SKM-1 (cell line): ENCODE results near the gene PRPS2.
A peak's percentile ranks its signal among the peaks of the same experiment; 100 is the strongest.

Experiments
- DNase-seq: peaks from one replicate; lab custom pipeline; 2025; ENCODE audit not compliant: unreplicated experiment; lab: John Stamatoyannopoulos, UW

The PRPS2 gene

GRCh38 chrX:12791257-12792228 lies at the start of gene PRPS2:
Gene PRPS2 (plus strand): TSS chrX:12791412. CDS start chrX:12791498, 86 bp downstream.
- DNase-seq: no peak

DNA sequence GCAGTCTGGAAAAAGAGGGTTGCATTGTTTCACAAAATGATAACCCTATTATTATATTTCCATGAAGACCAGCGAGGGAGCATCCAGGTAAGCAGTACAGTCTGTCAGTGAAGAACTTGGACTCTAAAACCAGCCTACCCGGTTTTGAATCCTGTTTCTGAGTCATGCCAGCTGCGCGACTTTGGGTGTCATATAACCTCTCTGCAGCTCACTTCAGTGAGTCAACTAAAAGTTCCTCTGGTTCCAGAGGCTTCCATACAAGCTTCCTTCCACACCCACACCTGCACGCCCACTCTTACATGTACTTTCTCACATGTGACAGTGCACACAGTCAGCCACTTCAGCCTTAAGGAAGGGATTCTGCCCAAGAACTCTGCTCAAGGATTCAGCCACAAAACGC lies 49.8 kb upstream of the PRPS2 start:
- DNase-seq: no peak

GRCh38 chrX:12747433-12747832 lies 43.8 kb upstream of the PRPS2 start:
- DNase-seq: no peak

DNA sequence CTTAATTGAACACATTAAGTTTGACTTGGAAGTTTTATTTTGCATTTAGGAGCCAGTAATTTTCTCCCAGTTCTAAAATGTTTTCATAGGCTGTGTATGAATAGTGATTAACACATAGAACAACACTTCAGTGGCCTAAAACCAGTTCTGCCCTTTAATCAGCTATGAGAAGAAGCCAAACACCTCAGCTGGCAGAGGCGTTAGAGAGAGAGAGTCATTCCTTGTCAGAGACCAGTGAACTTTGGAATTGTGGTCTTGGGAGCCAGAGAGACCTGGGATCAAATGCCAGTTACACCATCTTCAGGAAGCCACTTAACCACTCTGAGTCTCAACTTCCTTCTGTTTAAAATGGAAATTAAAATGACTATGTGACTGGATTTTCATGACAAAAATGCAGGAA lies 39.3 kb upstream of the PRPS2 start:
- DNase-seq: no peak

DNA sequence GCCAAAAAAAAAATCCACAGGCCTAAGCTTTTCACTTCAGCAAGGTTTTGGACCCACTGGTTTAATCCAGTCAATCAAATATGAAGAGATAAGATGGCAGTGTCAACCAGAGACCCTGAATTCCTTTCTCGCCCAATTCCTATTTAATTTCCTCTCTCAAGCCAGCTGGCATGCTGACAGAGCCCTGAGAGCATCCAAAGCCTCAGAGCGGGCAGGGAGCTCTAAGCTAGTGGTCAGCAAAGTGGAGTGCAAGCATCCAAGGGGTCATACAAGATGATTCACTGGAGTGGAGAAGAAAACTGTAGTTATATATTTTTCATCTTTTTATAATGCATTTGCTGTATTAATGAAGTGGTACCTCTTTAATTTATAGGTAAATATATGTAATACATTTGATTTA lies 37.8 kb upstream of the PRPS2 start:
- DNase-seq: no peak

GRCh38 chrX:12758291-12758690 lies 32.9 kb upstream of the PRPS2 start:
- DNase-seq: no peak

GRCh38 chrX:12767856-12768255 lies 23.4 kb upstream of the PRPS2 start:
- DNase-seq: no peak

DNA sequence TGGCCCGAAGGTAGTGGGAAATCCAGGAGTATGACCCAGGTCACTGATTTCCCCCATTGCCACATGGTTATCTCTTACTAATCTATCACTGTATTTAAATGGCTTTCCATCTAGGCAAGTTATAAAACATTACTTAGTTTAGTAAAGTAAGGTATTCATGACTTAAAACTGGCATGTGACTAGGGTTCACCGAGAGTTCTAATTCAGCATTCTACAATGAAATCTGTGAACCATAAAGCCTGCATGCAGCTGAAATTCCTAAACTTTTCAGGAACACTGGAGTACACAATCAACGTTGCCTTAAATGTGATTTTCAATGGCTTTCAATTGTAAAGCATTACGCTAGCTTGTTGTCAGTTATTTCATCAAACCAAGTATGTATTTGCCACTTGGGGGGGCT lies 22.7 kb upstream of the PRPS2 start:
- DNase-seq: no peak

DNA sequence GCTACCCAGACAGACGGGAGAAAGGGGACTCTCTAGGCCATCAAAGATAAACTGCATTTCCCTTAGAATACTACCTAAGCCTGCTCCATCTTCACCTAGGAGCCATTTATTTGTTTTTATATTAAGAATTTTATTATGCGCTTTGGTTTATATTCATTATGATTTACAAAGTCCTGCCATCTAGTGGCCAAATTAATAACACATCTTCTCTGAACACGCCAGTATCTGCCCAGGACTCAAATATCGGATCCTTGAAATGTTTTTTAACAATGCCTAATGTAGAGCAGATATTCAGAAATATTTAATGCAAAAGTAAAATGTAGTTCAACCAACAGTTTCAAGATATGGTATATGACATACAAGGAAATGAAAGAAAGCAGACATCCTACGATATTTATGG lies 20.8 kb upstream of the PRPS2 start:
- DNase-seq: no peak

- DNase-seq: peak; percentile 37
These were observed 19.7 kb upstream of the PRPS2 start for GRCh38 chrX:12771445-12772069.

- DNase-seq: no peak
These were observed 13.5 kb upstream of the PRPS2 start for GRCh38 chrX:12777670-12778069.

- DNase-seq: no peak
These were observed 11.7 kb upstream of the PRPS2 start for GRCh38 chrX:12779534-12779933.

DNA sequence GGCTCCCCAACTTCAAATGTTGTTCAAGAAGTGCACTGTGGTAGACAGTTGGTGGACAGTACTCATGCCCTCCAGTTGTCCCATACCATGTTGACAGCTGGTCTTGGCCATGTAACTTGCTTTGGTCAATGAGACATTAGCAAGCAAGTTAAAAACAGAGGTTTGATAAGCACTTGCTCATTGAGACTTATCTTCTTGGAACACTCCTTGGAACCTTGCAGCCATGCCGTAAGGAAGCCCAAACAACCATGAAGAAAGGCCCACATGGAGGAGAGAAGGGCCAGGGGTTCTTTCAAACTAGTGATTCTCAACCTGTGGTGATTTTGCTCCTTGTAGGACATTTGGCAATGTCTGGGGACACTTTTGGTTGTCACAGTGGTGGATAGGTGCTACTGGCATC lies 2.6 kb upstream of the PRPS2 start:
- no peak for DNase-seq

DNA sequence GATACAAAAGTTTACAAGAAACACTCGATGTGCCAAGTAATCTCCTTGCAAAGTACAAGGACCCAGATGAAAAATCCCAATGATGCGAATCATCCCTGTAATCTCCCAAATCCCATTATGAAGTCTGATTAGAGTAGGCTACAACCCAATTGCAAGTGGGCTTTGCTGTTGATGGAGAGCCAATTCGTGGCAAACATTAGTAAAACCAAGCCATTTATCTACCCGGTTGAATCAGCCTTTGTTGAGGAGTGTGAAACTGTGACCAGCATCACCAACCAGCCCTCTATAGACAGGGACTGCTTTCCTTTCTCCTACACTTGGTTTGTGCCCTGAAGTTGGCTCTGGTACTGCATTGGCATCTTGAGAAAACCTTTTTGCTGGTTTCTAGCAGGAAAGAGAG lies 1.2 kb upstream of the PRPS2 start:
- no peak for DNase-seq

DNA sequence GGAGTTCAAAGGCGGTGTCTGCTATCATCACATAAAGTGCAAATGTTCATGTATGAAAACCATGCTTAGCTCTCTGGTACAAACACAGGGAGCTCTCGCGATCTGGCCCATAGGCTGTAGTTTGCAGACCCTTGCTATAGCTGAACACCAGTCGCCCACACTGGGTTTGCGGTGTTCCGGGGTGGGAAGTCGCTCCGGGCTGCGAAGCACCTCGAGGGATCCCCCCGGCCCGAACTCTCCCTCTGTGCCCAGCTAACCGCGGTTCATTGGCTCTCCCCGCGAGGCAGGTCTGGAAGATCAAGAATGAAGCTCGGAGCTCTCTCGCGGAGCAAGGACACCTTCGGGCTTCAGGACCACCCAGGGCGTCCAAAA lies 341 bp upstream of the PRPS2 start:
- DNase-seq: no peak

DNA sequence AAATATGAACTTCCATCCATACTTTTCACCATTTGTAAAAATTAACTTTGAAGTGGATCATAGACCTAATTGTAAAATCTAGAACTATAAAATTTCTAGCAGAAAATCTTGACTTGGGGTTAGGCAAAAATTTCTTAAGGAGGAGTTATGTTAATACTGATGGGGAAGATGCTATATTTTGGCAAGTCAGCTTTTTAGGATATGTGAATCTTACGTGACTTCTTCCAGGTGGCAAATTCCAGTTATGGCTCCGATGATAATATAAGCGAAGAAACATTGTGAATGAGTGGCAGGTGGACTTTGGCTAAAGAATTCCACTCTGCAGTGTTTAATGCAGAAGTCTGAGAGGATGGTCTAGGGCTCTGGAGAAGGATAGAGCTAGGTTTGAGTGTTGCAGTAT lies 1.5 kb downstream of the PRPS2 start:
- no peak for DNase-seq

DNA sequence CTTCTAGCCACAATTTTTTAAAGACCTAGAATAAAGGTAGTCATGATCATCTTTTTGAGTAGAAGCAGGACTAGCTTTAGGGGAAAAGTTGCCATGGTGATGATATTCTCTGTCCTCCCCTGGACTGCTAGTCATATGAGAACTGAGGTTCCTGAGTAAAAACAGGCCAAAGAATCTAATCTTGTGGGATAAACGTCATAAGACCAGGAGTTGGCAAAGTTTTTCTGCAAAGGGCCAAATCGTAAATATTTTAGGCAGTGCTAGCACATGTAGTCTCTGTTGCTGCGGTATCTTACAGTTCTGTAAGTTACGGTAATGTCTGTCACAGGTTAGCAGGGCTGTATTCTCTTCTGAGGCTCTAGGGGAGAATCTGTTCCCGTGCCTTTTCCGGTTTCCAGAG lies 3.4 kb downstream of the PRPS2 start:
- no peak for DNase-seq

- no peak for DNase-seq
These were observed 7.4 kb downstream of the PRPS2 start for GRCh38 chrX:12798601-12799000.

GRCh38 chrX:12799118-12799517 lies 7.9 kb downstream of the PRPS2 start:
- no peak for DNase-seq

GRCh38 chrX:12802741-12803140 lies 11.5 kb downstream of the PRPS2 start:
- DNase-seq: no peak

- no peak for DNase-seq
These were observed 13.4 kb downstream of the PRPS2 start for GRCh38 chrX:12804655-12805054.

- no peak for DNase-seq
These were observed 14.1 kb downstream of the PRPS2 start for GRCh38 chrX:12805333-12805732.

GRCh38 chrX:12811658-12812057 lies 20.4 kb downstream of the PRPS2 start:
- DNase-seq: no peak
